HCT116 (cell line): ENCODE measurements around the gene GRID2. TPM values are rescaled to one million over a fixed set of nuclear protein-coding genes. Genes with fewer than 3 reads are reported as not detected.

Experiments used
- ATAC-seq: fragments of 200-7000 bp; cut with Tn5 transposase; 2 replicates; pipeline ENCODE4 v1.9.1; 2020; ENCODE audit warnings: mild to moderate bottlenecking, moderate library complexity
- BruUV-seq: library from RNA; stranded (reverse); fragments of 400-500 nt; replicated peaks from 2 replicates; lab custom pipeline; 2021; lab: Mats Ljungman, UMichigan
- CTCF ChIA-PET: fragments of 300-600 bp; sonication (Branson Sonifier 250); formaldehyde crosslinking; loops from one replicate; lab custom pipeline; 2021; ENCODE audit warnings: antibody characterized with exemption; lab: Charles Lee
- POLR2A ChIA-PET: fragments of 300-600, 350-600 bp; sonication (Branson Sonifier 250); formaldehyde crosslinking; loops from one replicate; lab custom pipeline; 2021; ENCODE audit warnings: antibody characterized with exemption; lab: Charles Lee
- RAD21 ChIA-PET, 2 experiments: fragments of 300-600 bp; sonication (Branson Sonifier 250); formaldehyde crosslinking; loops; one replicate each; lab custom pipeline; 2023; ENCODE audit warnings: low total read pairs in 2 of 2; ENCODE audit not compliant: uncharacterized antibody in 2 of 2, unreplicated experiment in 2 of 2, low non-redundant PET in 1 of 2; lab: Charles Lee
- DNase-seq: peaks from one replicate; pipeline ENCODE4 v3.0.0-alpha.2; 2010; ENCODE audit warnings: low read depth, low spot score
- H2AFZ ChIP-seq: fragments of 200-600 bp; shearing (Covaris generic), sonication (generic); 2 replicates; pipeline ENCODE4 v1.6.1; 2017; ENCODE audit warnings: low read depth, mixed run types, mixed read lengths, antibody characterized with exemption, low read length; ENCODE audit not compliant: poor library complexity, severe bottlenecking
- H3K27ac ChIP-seq: 2 replicates; pipeline ENCODE4 v1.5.1; 2012; ENCODE audit warnings: low read depth, low read length
- H3K27me3 ChIP-seq: fragments of 200-600 bp; sonication (generic); 2 replicates; pipeline ENCODE4 v1.6.1; 2016; ENCODE audit warnings: mixed run types, low read length, mixed read lengths; ENCODE audit not compliant: insufficient read depth
- H3K36me3 ChIP-seq, 2 experiments: fragments of 200-500 bp in 1 of 2; fragments of 200-600 bp in 1 of 2; sonication (Bioruptor generic) in 1 of 2; sonication (generic) in 1 of 2; 2 replicates each; pipeline versions ENCODE4 v1.5.1 to v1.6.1; 2014 to 2016; ENCODE audit warnings: low read length in 2 of 2, inconsistent platforms in 1 of 2, mixed read lengths in 1 of 2, mixed run types in 1 of 2; ENCODE audit not compliant: insufficient read depth in 2 of 2, control insufficient read depth in 1 of 2
- H3K4me1 ChIP-seq, 2 experiments: fragments of 200-600 bp in 1 of 2; sonication (generic) in 1 of 2; 2 replicates each; pipeline versions ENCODE4 v1.5.1 to v1.6.1; 2012 to 2017; ENCODE audit warnings: low read length in 2 of 2, inconsistent platforms in 1 of 2, mild to moderate bottlenecking in 1 of 2, mixed read lengths in 1 of 2, mixed run types in 1 of 2, moderate library complexity in 1 of 2; ENCODE audit not compliant: insufficient read depth in 2 of 2, control insufficient read depth in 1 of 2
- H3K4me2 ChIP-seq: fragments of 200-600 bp; sonication (generic); 2 replicates; pipeline ENCODE4 v1.6.1; 2017; ENCODE audit warnings: mixed run types, low read length, mixed read lengths
- H3K4me3 ChIP-seq, 2 experiments: fragments of 200-600 bp in 1 of 2; sonication (generic) in 1 of 2; replicated peaks in 1 of 2; 2 replicates each; pipeline ENCODE4 v1.5.1; 2011 to 2016; ENCODE audit warnings: low read length in 2 of 2, control low read depth in 1 of 2, low read depth in 1 of 2, mild to moderate bottlenecking in 1 of 2, mixed read lengths in 1 of 2, mixed run types in 1 of 2
- H3K79me2 ChIP-seq: fragments of 200-600 bp; sonication (generic); 2 replicates; pipeline ENCODE4 v1.6.1; 2017; ENCODE audit warnings: mild to moderate bottlenecking, mixed run types, low read length, moderate library complexity, mixed read lengths; ENCODE audit not compliant: insufficient read depth
- H3K9ac ChIP-seq: fragments of 200-600 bp; sonication (generic); 2 replicates; pipeline ENCODE4 v1.6.1; 2016; ENCODE audit warnings: low read length, mixed read lengths
- H3K9me2 ChIP-seq: fragments of 200-600 bp; sonication (generic), shearing (Covaris generic); 2 replicates; pipeline ENCODE4 v1.6.1; 2017; ENCODE audit warnings: mixed run types, mild to moderate bottlenecking, moderate library complexity; ENCODE audit not compliant: insufficient read depth
- H3K9me3 ChIP-seq, 2 experiments: fragments of 200-500 bp in 1 of 2; fragments of 200-600 bp in 1 of 2; sonication (Bioruptor generic) in 1 of 2; sonication (generic) in 1 of 2; 2 replicates each; pipeline ENCODE4 v1.6.1; 2014 to 2017; ENCODE audit warnings: low read length in 2 of 2, mixed read lengths in 2 of 2, inconsistent platforms in 1 of 2, low read depth in 1 of 2, mild to moderate bottlenecking in 1 of 2, mixed run types in 1 of 2, moderate library complexity in 1 of 2; ENCODE audit not compliant: control insufficient read depth in 1 of 2, insufficient read depth in 1 of 2
- H4K20me1 ChIP-seq: fragments of 200-600 bp; sonication (generic), shearing (Covaris generic); 2 replicates; pipeline ENCODE4 v1.6.1; 2017; ENCODE audit warnings: mixed run types, mild to moderate bottlenecking, moderate library complexity; ENCODE audit not compliant: insufficient read depth
- ELF1 ChIP-seq: IDR thresholded peaks from 2 replicates; pipeline ENCODE4 v1.6.1; 2012; ENCODE audit warnings: low read depth, borderline replicate concordance
- FOSL1 ChIP-seq: IDR thresholded peaks from 2 replicates; pipeline ENCODE4 v1.6.1; 2012; ENCODE audit warnings: low read depth
- RAD21 ChIP-seq: IDR thresholded peaks from 2 replicates; pipeline ENCODE4 v1.6.1; 2012; ENCODE audit warnings: low read depth, mild to moderate bottlenecking
- SP1 ChIP-seq: IDR thresholded peaks from 2 replicates; pipeline ENCODE4 v1.6.1; 2012; ENCODE audit warnings: low read depth
- SRF ChIP-seq: IDR thresholded peaks from 2 replicates; pipeline ENCODE4 v1.6.1; 2012; ENCODE audit warnings: low read depth
- TCF7L2 ChIP-seq: IDR thresholded peaks from 2 replicates; pipeline ENCODE4 v1.7.0; 2011; ENCODE audit warnings: borderline replicate concordance, inconsistent platforms; ENCODE audit not compliant: insufficient read depth, insufficient read length; ENCODE audit errors: extremely low read depth
- ZFX ChIP-seq: fragments of 450-650 bp; IDR thresholded peaks from 2 replicates; pipeline ENCODE4 v1.6.1; 2017
- ZNF274 ChIP-seq: fragments of 200-500 bp; sonication (Bioruptor generic); IDR thresholded peaks from 2 replicates; pipeline ENCODE4 v1.6.1; 2014; ENCODE audit warnings: mild to moderate bottlenecking, low read depth, low read length, inconsistent platforms
- intact Hi-C: fragments of 100-400 bp; cut with micrococcal nuclease; formaldehyde crosslinking; loops from 2 replicates; pipeline ENCODE4 v1.10.0; 2022
- total RNA-seq: library from RNA; stranded (reverse); gene quantifications from one replicate; pipeline ENCODE4 v1.2.1, GENCODE V29; 2021; ENCODE audit not compliant: unreplicated experiment
- TF ChIP-seq, protein P1 (sequence below): IDR thresholded peaks from 2 replicates; pipeline ENCODE4 v1.6.1; 2012
- TF ChIP-seq, protein P2 (sequence below): IDR thresholded peaks from 2 replicates; pipeline ENCODE4 v1.6.1; 2011; ENCODE audit warnings: mild to moderate bottlenecking, low read length, moderate library complexity; ENCODE audit not compliant: insufficient replicate concordance; ENCODE audit errors: extremely low read depth
- TF ChIP-seq, protein P3 (sequence below): IDR thresholded peaks from 2 replicates; pipeline ENCODE4 v1.6.1; 2012; ENCODE audit warnings: low read depth

The GRID2 gene
- total RNA-seq, 1 experiment from 2014 or later = not detected

DNA sequence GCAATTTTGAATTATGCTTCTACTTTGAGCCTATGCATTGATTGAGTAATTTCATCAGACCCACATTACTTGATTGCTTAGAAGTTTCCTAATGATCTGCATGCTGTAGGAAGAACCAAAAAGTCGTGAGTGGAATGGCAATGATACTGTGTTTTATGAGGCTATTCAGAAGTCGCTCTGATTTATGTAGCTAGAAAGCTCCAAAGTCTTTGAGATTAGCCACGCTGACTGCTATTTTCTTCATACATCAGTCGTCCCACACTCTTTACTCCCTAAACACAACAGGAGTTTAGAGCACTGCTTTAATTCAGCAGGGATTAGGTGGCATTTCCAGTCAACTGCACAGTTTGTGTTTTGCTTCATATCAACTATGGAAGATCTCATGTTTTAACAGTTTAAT is 4.1 kb downstream of the GRID2 start:
- Histone ChIP-seq H3K36me3 (no peaks in the 10 kb centered on the region), H3K9me2 (no peaks in the 10 kb centered on the region), H3K9me3 (no peaks in the 10 kb centered on the region), H3K27ac (no peak overlapping the region), H2AFZ (no peak overlapping the region), H3K4me3 (no peak overlapping the region), H3K27me3 (no peaks in the 10 kb centered on the region), H4K20me1 (no peaks in the 10 kb centered on the region), H3K4me2 (no peak overlapping the region), H3K79me2 (no peaks in the 10 kb centered on the region), H3K4me1 (peaks cover 5 to 25% of the 10 kb centered on the region in 2 experiments; a peak in 3 of 4 replicates), H3K9ac (no peak overlapping the region)
- intact Hi-C loops = no loop called here
- TF ChIP-seq RAD21 (no peak), ZNF274 (no peak), SP1 (no peak), ELF1 (no peak), FOSL1 (no peak)
- TF ChIP-seq, protein P1, sequence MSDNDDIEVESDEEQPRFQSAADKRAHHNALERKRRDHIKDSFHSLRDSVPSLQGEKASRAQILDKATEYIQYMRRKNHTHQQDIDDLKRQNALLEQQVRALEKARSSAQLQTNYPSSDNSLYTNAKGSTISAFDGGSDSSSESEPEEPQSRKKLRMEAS = no peak
- CTCF ChIA-PET = no interaction called here
- RAD21 ChIA-PET = no interaction called here
- ATAC-seq = no peak
- BruUV-seq = no TSS peak
- DNase-seq = no peak
- POLR2A ChIA-PET = no interaction called here

DNA sequence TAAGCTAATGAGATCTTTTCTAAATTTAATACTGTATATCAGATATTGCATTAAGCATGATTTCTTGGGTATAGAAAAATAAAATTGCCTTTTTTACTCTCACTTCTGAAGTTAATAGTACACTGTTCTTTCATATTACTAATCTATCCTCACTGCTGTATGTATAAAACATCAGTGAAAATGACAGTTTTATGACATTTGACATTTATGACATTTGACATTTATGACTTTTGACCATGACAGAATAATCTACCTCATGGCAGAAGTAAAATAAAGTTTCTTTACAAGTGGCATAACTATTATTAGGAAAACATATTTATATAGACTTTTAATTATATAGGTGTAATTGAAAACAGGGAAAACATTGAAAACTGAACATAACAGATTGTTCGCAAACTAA is 13.3 kb downstream of the GRID2 start:
- H3K9ac ChIP-seq = no peak overlapping the region
- no peaks in the 10 kb centered on the region for H3K79me2 ChIP-seq
- ATAC-seq (no peak), DNase-seq (no peak)
- no peak overlapping the region for H3K27ac ChIP-seq
- no peaks in the 10 kb centered on the region for H4K20me1 ChIP-seq
- H3K27me3 ChIP-seq = no peaks in the 10 kb centered on the region
- no peaks in the 10 kb centered on the region for H3K9me2 ChIP-seq
- POLR2A ChIA-PET = no interaction called here
- no peak overlapping the region for H3K4me3 ChIP-seq
- no peak overlapping the region for H3K4me2 ChIP-seq
- no peaks in the 10 kb centered on the region for H3K9me3 ChIP-seq
- CTCF ChIA-PET = no interaction called here
- RAD21 ChIA-PET = no interaction called here
- intact Hi-C loops = no loop called here
- TF ChIP-seq TCF7L2 (no peak), ZFX (no peak), SP1 (no peak), SRF (no peak)
- TF ChIP-seq, protein P2, sequence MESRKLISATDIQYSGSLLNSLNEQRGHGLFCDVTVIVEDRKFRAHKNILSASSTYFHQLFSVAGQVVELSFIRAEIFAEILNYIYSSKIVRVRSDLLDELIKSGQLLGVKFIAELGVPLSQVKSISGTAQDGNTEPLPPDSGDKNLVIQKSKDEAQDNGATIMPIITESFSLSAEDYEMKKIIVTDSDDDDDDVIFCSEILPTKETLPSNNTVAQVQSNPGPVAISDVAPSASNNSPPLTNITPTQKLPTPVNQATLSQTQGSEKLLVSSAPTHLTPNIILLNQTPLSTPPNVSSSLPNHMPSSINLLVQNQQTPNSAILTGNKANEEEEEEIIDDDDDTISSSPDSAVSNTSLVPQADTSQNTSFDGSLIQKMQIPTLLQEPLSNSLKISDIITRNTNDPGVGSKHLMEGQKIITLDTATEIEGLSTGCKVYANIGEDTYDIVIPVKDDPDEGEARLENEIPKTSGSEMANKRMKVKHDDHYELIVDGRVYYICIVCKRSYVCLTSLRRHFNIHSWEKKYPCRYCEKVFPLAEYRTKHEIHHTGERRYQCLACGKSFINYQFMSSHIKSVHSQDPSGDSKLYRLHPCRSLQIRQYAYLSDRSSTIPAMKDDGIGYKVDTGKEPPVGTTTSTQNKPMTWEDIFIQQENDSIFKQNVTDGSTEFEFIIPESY = no peak
- TF ChIP-seq, protein P3, sequence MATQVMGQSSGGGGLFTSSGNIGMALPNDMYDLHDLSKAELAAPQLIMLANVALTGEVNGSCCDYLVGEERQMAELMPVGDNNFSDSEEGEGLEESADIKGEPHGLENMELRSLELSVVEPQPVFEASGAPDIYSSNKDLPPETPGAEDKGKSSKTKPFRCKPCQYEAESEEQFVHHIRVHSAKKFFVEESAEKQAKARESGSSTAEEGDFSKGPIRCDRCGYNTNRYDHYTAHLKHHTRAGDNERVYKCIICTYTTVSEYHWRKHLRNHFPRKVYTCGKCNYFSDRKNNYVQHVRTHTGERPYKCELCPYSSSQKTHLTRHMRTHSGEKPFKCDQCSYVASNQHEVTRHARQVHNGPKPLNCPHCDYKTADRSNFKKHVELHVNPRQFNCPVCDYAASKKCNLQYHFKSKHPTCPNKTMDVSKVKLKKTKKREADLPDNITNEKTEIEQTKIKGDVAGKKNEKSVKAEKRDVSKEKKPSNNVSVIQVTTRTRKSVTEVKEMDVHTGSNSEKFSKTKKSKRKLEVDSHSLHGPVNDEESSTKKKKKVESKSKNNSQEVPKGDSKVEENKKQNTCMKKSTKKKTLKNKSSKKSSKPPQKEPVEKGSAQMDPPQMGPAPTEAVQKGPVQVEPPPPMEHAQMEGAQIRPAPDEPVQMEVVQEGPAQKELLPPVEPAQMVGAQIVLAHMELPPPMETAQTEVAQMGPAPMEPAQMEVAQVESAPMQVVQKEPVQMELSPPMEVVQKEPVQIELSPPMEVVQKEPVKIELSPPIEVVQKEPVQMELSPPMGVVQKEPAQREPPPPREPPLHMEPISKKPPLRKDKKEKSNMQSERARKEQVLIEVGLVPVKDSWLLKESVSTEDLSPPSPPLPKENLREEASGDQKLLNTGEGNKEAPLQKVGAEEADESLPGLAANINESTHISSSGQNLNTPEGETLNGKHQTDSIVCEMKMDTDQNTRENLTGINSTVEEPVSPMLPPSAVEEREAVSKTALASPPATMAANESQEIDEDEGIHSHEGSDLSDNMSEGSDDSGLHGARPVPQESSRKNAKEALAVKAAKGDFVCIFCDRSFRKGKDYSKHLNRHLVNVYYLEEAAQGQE = no peak
- no peaks in the 10 kb centered on the region for H3K36me3 ChIP-seq
- no TSS peak for BruUV-seq
- no peak overlapping the region for H2AFZ ChIP-seq
- no peaks in the 10 kb centered on the region for H3K4me1 ChIP-seq
